GM18907 (cell line): ENCODE data around the gene FSD1.
"Not testable (repeated sequence)": the region's sequence is repeated elsewhere in the genome, so short reads cannot be mapped to it uniquely, and the experiment has no call there.

Experiments
- ATAC-seq: cut with Tn5 transposase; IDR thresholded peaks from one replicate; pipeline ENCODE4 v1.9.1; 2021; ENCODE audit warnings: mild to moderate bottlenecking, moderate library complexity; ENCODE audit not compliant: unreplicated experiment

Gene FSD1

GRCh38 chr19:4342314-4342614 lies 37.9 kb downstream of the FSD1 start:
- ATAC-seq, result no peak

- ATAC-seq, result peak; percentile 86
Measured at GRCh38 chr19:4342615-4343369, 38.4 kb downstream of the FSD1 start.

GRCh38 chr19:4343370-4344307 lies 39.2 kb downstream of the FSD1 start, which contains the start of gene MPND:
Gene MPND, plus strand, starts transcription at chr19:4343562. Its CDS starts 32 bp downstream, at chr19:4343594.
- peak; percentile 55 for ATAC-seq

- ATAC-seq, result no peak
Measured at GRCh38 chr19:4345342-4346019, 41.1 kb downstream of the FSD1 start.

GRCh38 chr19:4346020-4346383 lies 41.6 kb downstream of the FSD1 start:
- ATAC-seq, result no peak

- ATAC-seq, result no peak
Measured at GRCh38 chr19:4347521-4347920, 43.1 kb downstream of the FSD1 start.

- ATAC-seq, result not testable (repeated sequence)
Measured at GRCh38 chr19:4349225-4349624, 44.8 kb downstream of the FSD1 start.

- ATAC-seq, result no peak
Measured at GRCh38 chr19:4350111-4350510, 45.7 kb downstream of the FSD1 start.

- ATAC-seq, result no peak
Measured at GRCh38 chr19:4350726-4351125, 46.3 kb downstream of the FSD1 start.

GRCh38 chr19:4352701-4353121 lies 48.3 kb downstream of the FSD1 start:
- no peak for ATAC-seq

GRCh38 chr19:4354282-4354681 lies 49.9 kb downstream of the FSD1 start:
- ATAC-seq, result no peak

GRCh38 chr19:4354897-4355296 lies 50.5 kb downstream of the FSD1 start:
- ATAC-seq, result no peak

GRCh38 chr19:4357095-4357797 lies 52.8 kb downstream of the FSD1 start:
- ATAC-seq, result no peak

GRCh38 chr19:4357921-4358326 lies 53.5 kb downstream of the FSD1 start:
- ATAC-seq, result no peak

GRCh38 chr19:4358709-4359626 lies 54.6 kb downstream of the FSD1 start:
- ATAC-seq, result no peak

- no peak for ATAC-seq
Measured at GRCh38 chr19:4359627-4360000, 55.2 kb downstream of the FSD1 start.

GRCh38 chr19:4360081-4360569 lies 55.7 kb downstream of the FSD1 start:
- ATAC-seq, result no peak

GRCh38 chr19:4360641-4361151 lies 56.3 kb downstream of the FSD1 start:
- no peak for ATAC-seq
